ENCODE measurements around the gene TMTC1.
"Not testable (repeated sequence)": the region's sequence is repeated elsewhere in the genome, so short reads cannot be mapped to it uniquely, and the experiment has no call there.

Gene TMTC1

DNA sequence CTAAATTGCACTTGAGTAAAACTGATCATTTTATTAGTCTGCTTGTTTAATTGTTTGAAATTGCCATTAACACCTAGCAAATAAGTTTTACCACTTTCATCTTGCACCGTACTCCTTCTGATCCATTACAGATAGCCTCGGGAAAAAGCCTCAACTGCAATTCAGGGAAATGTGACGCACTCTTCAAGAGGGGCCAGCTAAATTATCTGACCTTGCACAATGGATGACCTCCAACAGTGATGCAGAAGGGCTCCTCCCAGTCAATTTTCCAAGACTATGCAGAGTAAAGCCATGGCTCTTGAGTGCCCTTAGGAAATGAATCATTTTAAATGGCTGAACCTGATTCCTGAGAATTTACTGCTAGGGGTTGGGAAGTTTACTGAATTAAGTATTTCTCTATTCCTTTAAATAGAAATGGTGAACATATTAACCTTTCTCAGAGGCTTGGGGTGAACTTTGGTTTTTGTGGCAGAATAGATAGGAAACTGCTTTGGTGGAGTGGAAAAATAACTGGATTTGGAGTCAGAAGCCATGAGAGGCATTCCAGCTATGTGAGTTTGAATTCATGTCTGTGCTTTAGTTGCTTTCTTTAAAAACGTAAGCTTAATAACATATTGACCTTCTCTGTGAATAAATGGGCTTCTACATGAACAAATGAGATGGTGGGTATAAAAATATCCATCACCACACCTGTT lies 221.5 kb downstream of the TMTC1 start:
- DNase-seq = no peak

DNA sequence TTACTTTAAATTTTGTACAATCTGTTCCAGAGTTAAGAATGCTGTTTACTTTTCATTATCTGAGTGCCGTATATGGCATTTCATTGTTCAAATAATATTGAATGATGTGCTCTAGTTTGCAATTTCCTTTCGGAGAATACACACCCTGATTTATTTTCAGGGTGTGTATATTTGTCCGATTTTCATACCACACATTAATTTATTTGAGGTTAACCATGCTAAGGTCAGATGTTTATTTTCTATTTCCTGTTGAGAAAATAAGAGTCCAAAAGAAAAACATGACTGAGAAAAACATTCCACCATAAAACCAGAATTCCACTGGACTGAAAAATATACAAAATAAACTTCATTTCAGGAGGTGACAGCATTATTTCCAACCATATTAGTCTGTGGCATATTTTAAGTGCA lies 222.1 kb downstream of the TMTC1 start:
- no peak for DNase-seq

DNA sequence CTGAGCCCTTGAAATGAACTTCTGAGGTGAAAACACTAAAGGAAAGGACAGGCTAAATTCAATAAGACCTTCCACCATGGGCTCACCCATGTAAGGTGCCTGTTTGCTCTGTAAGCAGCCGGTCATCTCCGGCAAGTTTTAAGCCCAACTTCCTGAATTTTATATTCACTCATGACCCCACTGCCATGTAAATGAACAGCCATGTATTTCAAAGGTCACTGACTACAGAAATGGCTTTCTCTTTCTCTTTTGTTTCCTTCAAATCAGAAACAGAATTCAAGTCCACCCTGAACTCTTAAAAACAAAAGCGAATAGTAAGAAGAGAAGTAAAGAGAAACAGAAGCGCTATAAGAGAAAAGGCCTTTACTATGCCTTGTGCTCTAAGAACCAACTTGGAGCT lies 224.5 kb downstream of the TMTC1 start:
- peak; percentile 87 for DNase-seq

DNA sequence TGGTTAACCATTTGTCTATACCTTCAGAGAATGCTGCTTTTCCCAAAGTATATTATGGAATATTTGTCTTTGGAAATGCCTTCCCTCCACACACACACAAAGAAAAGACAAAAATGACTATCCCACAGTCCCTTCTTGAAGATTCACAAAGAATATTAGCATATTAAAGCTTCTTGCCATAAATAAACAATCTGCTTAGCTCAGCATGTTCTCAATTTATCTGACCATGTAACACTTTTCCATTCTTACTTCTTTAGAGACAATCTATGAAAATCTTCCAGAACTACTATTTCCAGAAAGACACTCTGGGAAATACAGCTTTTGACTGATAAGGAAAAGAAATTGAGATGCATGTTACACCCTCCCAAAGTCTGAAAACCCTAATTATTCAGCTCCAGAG lies 227.4 kb downstream of the TMTC1 start:
- no peak for DNase-seq

DNA sequence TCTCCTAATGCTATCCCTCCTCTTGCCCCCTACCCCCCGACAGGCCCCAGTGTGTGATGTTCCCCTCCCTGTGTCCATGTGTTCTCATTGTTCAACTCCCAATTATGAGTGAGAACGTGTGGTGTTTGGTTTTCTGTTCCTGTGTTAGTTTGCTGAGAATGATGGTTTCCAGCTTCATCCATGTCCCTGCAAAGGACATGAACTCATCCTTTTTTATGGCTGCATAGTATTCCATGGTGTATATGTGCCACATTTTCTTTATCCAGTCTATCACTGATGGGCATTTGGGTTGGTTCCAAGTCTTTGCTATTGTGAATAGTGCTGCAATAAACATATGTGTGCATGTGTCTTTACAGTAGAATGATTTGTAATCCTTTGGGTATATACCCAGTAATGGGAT lies 228.3 kb downstream of the TMTC1 start:
- not testable (repeated sequence) for DNase-seq

DNA sequence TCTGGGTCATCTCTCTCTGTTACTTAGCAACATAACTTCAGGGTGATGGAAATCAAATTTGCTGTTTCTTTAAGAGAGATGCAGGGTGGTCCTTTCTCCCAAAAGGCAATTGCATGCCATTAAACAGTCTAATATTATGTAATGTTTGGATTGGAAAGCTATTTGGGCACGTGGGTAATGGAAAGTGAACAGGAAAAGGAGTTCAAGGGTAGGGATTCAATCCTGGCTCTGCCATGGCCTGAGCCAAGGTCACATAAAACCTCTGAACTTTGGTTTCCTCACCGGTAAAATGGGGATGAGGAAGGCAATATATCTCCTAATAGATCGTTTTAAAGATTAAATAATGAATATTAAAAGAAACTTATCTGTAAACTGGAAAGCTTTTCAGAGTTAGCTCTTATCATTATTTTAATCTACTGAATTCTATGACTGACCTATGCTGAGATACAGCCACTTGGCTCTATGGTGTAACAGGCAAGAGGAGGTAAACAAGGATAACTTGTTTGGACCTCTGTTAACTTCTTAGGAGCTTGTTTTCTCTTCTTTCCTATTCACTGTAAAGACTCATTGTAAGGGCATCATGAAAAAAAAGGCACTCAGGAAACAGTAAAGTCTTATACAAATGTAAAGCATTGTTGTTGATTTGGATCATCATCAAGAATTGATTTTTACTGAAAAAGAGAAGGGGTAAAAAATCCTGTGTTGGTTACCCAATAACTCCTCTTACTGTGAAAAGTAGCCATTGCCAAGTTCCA lies 230.6 kb downstream of the TMTC1 start:
- DNase-seq = no peak

DNA sequence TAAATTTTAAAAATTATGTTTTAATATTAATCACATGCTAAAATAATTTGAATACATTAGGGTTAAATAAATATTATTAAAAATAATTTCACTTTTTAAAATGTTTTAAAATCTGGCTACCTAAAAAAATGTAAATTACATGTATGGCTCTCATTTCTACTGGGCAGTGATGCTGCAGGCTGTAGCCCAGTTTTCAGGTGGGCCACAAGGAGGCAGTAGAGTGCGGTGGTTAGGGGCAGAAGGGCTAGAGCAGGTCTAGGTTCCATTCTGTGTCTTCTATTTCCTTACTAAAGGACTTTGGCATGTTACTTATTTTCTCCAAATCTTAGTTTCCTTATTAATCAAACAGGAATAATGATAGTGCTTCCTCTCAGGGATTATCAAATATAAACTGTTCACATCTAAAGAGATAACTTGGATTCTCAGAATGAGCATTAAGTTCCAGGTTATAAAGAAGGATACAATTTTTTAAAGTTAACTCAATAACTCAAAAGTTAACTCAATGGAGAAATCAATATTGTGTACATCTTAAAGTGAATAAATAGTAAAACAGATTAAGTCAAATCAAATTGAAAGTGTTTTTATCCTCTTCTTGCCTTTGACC lies 231.3 kb downstream of the TMTC1 start:
- DNase-seq = peak; percentile 64

DNA sequence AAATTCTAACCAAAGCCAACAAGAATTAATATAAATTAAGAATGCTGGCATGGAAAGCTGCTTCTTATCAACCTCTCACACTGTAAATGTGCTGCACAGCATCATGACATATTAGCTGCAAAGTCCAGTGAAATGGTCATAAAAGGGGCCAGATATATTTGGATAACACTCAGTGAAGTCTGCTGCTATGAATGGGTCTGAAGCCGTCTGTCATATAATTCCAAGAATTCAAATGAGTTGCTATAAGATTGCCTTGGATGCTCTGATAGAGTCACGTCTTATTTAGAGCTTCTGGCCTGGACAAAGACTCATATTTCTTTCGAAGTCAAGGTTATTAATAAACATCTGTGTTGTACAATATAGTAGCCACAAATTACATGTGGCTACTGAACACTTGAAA lies 231.9 kb downstream of the TMTC1 start:
- no peak for DNase-seq

DNA sequence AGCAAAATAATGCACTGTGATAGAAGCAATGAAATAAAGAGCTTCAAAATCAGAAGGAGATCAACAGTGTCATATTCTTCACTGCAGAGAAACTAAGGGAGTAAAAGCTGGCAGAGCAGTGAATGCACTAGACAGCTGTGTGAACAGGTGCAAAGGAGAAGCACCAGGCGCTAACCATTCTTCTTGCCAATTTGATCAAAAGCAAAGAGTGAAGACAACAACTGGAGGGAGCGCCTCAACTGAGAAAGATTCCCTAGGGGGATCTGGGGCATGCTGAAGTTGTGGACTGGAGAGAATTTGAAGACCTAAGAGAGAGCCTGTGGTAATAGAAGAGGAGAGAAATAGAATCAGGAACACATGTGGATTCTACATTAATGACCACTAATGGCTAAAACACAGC lies 235.9 kb downstream of the TMTC1 start:
- no peak for DNase-seq

DNA sequence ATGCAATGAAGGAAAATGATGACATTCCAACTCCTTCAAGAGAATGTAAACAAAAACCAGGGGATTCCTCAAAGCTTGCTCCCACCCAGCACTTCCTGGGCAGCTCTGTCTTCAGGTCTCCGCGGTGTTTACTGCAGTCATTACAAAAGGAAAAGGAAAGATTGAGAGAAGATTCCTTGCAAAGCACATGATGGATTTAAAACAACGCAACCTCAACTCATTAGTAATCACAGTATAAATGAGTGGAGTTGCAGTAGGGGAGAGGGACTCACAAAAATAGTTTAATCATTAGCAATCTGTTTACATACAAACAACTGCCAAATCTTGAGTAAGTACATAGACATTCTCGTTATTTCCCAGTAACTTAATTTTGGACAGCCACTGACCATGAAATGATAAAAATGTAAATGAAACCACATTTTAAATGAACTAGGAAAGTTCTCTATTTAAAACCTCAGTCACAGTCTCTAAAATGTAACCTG lies 236.6 kb downstream of the TMTC1 start:
- no peak for DNase-seq

DNA sequence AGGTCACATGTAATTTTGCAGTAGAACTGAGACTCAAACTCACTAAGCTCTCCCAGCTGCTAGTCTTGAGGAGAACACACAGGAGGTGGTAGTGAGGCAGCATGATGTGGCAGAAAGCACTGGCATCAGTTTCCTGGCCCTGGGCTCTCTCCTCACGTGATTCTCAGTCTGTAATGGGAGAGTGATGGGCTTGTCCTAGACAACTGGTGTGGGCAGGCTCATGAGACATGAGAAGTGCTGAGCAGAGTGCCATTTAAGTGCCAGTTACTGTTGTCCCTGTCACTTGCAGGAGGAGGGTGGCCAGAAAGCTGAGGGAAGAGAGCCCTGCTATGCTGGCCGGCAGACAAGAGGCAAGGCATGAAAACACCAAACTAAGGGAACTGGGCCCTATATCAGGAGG lies 237.7 kb downstream of the TMTC1 start:
- no peak for DNase-seq

DNA sequence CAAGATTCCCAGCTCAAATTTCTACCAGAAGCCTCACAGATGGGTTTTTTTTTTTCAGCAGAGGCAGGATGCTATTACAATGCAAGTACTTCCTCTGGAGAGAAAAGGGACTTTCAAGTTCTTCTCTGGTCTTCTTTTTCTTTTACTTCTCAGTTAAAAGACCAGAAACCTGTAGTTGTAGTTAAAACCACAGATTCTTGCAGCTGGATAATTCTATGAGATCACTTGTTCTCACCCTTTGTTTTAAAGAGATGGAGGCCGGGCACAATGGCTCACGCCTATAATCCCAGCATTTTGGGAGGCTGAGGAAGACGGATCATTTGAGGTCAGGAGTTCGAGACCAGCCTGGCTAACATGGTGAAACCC lies 238.7 kb downstream of the TMTC1 start:
- DNase-seq = no peak

DNA sequence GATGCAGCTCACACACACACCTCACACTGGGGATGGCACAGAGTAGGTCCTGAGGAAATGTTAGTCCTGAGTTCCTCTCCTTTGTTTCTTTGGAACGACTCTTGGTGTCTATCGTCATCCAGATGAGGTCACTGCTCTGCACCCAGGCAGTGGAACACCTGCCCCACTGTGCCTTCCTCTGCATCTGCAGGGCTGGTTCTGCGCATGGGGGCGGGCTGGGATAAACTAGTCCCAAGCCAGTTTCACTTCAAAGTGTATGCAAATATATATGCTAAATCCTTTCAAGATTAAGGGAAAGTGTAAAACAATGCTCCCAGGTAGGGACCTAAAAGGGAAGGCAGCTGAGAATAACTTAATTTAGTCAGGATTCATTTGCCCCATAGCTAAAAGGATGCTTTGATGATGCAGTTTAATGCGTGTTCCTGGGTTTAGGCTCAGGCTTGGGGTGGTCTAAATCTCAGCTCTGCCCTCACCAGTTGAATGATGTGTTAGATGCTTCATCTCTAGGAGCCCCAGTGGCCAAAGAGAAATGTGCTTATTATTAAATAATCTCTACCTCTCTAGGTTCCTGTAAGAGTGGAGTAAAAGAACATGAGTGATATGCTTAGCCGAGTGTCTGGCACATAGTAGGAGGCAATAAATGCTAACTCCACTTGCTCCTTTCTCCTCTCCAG lies 239.2 kb downstream of the TMTC1 start:
- no peak for DNase-seq

DNA sequence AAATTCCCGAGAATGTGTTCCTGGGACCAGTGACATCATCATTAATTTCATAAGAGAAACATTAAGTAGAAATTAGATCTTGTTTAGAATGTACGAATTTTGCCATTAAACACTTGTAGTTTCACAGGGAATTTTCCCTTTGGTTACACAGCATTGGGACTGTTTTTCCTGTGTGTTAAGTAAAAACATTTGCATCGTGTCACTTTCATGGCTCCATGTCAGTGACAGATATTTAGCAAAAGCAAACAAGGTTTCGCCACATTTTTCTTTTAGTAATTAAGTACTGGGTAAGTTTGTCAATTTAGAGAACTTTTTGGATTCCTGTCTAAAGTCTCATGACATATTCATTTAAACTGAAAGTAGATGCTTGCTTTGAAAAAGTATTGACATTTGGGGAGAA lies 240.7 kb downstream of the TMTC1 start:
- no peak for DNase-seq

DNA sequence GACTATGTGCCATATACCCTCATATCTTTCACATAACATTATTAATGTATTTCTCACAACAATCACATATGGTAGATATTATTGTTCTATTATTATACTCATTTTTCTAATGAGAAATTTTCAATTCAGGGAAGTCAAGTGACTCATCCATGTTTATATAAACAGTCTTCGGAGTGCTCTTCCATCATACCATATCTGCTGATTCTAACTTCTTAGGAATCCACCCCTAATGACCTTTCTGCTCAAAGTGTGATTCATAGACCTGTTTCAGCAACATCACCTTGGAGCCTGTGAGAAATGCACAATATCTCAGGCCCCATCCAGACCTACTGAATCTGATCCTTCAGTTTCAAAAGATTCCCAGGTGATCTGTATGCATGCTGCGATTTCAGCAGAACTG lies 246.4 kb downstream of the TMTC1 start:
- no peak for DNase-seq

DNA sequence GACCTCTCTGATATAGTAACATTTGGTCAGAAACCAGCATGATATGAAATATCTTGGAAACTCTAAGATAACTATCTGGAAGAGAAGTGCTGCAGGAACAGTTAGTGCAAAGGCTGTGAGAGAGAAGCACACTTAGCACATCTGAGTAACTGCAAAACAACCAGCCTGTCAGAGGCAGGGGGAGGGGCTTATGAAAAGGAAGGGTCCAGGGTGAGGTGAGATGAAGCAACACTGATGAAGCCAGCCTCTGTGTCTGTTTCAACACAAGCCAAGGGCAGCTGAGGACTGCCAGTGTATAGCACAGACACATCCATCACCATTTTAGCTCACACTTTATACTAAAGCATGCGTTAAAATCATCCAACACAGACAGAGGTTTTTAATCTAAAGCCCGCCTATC lies 248.8 kb downstream of the TMTC1 start:
- no peak for DNase-seq

DNA sequence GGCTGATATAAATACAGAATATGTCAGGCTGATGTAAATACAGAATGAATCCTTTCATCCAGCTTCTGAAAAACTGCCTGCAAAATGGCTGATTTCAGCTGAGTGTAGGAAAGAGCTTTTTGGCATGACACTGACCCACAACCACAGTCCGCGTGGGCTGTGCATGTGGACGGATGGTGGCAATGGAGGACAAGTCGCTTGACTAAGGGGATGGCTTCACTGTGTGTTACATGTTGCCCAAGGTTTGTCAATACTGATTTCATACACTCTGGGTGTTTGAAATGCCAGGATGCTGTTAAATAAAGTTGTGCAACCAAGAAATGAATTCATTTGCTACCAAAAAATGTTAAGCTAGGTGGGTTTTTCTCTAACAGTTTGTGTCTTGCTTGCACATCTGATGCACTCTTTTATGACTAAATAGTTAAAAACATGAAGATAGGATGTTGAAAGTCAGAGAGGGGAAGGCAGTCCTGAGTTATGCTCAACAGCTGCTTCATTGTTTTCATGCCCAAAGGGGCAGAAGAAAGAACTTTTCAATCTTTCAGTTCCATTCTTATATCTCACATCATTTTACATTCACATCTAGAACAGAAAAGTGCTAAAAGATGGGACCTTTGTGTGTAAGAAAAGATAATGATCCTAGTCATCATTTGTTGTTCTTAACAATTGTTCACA lies 249.8 kb downstream of the TMTC1 start:
- DNase-seq = no peak

DNA sequence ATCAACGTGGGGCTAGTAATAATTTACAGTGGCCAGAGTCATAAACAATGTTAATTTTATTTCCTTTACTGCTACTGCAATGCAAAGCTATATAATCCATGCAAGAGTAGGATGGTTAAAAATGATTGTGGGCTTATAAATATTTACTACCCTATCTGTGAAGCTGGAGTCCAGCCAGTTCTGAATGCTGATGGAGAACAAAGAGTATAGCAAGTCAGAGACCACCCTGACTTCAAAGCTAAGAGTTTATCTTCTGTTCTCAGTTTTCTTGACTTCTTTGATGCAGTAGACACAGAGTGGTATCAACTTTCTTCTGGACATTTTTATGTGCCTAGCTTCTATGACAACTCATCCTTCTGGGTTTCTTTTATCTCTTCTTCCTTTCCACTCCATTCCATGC lies 252.3 kb downstream of the TMTC1 start:
- DNase-seq = no peak

DNA sequence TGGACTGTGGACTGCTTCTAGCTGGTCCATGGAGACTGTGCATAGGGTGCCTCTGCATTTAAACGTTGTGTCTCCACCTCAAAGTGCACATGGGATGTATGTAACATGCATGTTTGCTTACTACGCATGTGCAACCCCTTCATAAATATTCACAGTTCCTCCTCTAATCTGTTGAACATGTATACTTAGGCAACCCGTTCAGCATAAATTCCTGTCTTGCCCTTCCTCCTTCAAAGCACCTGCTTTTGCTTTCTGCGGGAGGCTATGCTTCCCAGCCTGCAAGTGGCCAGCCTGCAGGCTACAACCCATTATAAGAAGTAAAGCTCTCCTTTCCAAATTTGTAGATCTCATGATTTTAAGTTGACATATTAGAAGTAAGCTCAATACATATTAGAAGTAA lies 253.3 kb downstream of the TMTC1 start:
- no peak for DNase-seq

DNA sequence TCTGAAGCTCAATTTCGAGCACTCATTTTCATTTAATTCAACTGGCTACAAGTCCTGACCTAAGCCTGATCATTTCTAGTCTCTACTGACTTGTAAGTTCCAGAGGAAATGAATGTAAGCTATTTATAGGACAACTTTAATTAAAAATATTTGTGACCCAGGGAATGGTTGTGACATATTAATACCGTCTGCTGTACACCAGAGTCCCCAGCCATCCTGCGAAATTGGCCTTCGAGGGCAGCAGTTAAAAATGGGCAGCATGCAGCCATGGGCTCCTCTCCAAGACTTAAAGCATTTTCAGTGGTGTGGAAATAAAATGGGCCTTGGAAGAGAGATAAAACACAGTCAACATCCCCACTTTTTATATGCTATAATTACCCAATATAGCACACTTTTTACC lies 255.6 kb downstream of the TMTC1 start:
- no peak for DNase-seq

DNA sequence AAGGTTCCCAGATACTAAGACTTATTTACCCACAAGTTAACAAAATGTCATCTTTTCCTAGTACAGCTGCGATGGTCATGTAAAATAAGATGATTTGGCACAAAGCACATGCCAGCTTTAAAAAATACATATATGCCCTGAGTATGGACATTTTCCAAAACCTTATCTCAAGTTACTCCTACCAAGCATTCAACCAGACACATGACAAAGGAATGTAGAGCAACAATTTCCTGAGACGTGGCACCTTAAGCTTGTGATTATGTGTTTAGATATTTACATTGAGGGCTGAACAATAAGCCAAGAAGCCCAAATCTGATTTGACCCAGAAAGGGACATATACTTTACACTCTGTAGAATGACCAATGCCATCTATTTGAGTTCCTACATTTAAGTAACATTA lies 261.8 kb downstream of the TMTC1 start:
- DNase-seq = no peak

DNA sequence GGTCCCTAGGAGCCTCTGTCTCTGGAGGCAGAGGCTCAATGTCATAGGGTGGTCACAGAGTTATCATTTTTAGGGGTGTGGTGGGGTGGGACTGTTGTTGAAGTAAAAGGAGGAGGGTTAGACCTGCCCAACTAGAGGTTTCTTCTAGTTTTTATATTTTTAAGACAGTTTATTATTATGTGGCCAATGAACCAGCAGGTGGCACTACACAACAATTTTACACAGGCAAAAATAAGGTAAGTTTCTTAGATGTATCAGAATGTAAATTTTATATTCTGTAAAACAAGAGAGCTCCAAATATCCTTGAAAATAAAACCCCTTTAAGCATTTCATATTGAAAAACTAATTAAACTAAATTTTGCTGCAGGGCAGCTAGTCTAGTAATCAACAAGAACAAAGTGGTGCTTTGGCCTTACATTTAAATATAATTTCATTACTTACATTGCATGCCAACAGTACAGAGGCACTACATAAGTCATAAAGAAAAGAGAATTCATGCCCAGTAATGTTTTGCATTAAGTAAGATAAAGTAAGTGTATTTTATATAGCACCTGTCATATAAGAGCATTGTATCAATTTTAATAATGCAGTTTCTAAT lies 264.1 kb downstream of the TMTC1 start:
- DNase-seq = peak; percentile 42

DNA sequence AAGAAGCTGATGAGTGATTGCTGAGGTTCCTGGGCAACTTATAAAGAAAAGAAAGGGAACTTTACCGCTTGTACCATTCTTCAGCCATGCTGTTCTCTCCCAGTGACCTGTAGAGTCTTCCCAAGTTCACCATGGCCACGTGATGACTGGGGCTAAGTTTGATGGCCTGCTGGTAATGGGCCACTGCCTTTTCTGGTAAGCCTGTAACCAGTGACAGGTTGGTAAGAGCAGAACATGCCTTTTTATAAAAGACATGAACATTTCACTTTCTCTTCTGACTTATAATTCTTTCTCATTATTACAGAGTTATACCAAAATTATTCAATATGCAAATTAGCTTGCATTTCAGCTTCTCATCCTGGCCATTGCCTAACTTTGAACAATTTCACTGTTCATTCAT lies 265.3 kb downstream of the TMTC1 start:
- no peak for DNase-seq
